ENCODE results near the gene GGACT.

DNA sequence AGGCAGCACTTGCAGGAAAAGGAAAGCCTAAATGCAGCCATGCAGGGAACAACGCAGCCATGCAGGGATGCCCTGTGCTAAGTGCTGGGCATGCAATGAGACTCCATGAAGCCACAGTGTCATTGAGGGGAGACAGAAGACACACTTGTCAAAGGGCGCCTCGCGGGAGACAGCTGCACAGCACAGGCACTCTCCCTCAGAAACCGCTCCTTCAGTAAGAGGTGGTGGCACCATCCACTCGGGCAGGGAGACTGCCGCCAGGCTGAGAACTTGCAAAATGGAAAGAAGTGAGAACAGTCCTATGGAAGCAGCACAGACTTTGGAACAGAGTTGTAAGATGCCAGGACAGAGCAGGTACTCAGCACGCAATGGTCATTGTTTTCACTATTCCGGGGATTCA lies 51.1 kb downstream of the GGACT start:
- TF ChIP-seq, protein P1, sequence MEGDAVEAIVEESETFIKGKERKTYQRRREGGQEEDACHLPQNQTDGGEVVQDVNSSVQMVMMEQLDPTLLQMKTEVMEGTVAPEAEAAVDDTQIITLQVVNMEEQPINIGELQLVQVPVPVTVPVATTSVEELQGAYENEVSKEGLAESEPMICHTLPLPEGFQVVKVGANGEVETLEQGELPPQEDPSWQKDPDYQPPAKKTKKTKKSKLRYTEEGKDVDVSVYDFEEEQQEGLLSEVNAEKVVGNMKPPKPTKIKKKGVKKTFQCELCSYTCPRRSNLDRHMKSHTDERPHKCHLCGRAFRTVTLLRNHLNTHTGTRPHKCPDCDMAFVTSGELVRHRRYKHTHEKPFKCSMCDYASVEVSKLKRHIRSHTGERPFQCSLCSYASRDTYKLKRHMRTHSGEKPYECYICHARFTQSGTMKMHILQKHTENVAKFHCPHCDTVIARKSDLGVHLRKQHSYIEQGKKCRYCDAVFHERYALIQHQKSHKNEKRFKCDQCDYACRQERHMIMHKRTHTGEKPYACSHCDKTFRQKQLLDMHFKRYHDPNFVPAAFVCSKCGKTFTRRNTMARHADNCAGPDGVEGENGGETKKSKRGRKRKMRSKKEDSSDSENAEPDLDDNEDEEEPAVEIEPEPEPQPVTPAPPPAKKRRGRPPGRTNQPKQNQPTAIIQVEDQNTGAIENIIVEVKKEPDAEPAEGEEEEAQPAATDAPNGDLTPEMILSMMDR (IDR thresholded peaks at IDR 0.05): no peak
- TF ChIP-seq POLR2A (IDR thresholded peaks at IDR 0.05): no peak

Measured in thyroid gland (tissue), 4 donors.